A549 (cell line): ENCODE results near the gene KCNB1.

Experiments
- CHD2 ChIP-seq: fragments of 150-350 bp; IDR thresholded peaks from 2 replicates; pipeline ENCODE4 v1.6.1; 2014; ENCODE audit warnings: low read length; ENCODE audit not compliant: partially characterized antibody
- CTCF ChIP-seq: fragments of >200 bp; sonication (Bioruptor Twin); formaldehyde crosslinking; IDR thresholded peaks from 3 replicates; pipeline ENCODE4 v1.5.1; 2016
- E2F6 ChIP-seq: IDR thresholded peaks from 2 replicates; pipeline ENCODE4 v1.6.1; 2012; ENCODE audit warnings: low read depth, borderline replicate concordance
- EP300 ChIP-seq, 2 experiments: fragments of >200 bp; sonication (Bioruptor Twin); formaldehyde crosslinking; IDR thresholded peaks; 2 replicates in 1 of 2; 3 replicates in 1 of 2; pipeline ENCODE4 v1.6.1; 2016 to 2017
- JUN ChIP-seq, 2 experiments: fragments of >200 bp; sonication (Bioruptor Twin); formaldehyde crosslinking; IDR thresholded peaks; 2 replicates in 1 of 2; 3 replicates in 1 of 2; pipeline ENCODE4 v1.6.1; 2016 to 2017
- JUNB ChIP-seq: fragments of >200 bp; sonication (Bioruptor Twin); formaldehyde crosslinking; IDR thresholded peaks from 2 replicates; pipeline ENCODE4 v1.6.1; 2016
- RFX5 ChIP-seq: fragments of 450-650 bp; IDR thresholded peaks from 2 replicates; pipeline ENCODE4 v1.7.1; 2014; ENCODE audit warnings: antibody characterized with exemption, mild to moderate bottlenecking, moderate library complexity

GRCh38 chr20:49339123-49339522 lies 143.3 kb downstream of the KCNB1 start:
- TF ChIP-seq JUNB (no peak), CTCF (no peak), EP300 (IDR thresholded peaks at IDR 0.05) (no peak), E2F6 (no peak), CHD2 (no peak), RFX5 (no peak), JUN (IDR thresholded peaks at IDR 0.05) (no peak)
